Measurements from ENCODE around the gene GPR25.

Gene GPR25

GRCh38 chr1:200901350-200901749 is 28.6 kb downstream of the GPR25 start:
- no peak overlapping the region for H3K27ac ChIP-seq (ENCODE audit: low read depth, low read length, poor library complexity, severe bottlenecking)
- no peaks in the 10 kb centered on the region for H3K36me3 ChIP-seq (ENCODE audit: insufficient read depth, low read length)

GRCh38 chr1:200901796-200902444 is 29.1 kb downstream of the GPR25 start:
- Histone ChIP-seq H3K4me2 (ENCODE audit: low read length) (no peak overlapping the region), H3K9me2 (ENCODE audit: low read depth, low read length) (no peaks in the 10 kb centered on the region), H3K79me2 (ENCODE audit: insufficient read depth, low read length) (no peaks in the 10 kb centered on the region), H3K9me3 (ENCODE audit: low read length) (no peaks in the 10 kb centered on the region), H4K20me1 (ENCODE audit: insufficient read depth, low read length) (no peaks in the 10 kb centered on the region), H3K27me3 (ENCODE audit: insufficient read depth, low read length) (no peaks in the 10 kb centered on the region; the same call in 1 of the 2 replicates), H3K36me3 (ENCODE audit: insufficient read depth, low read length) (no peaks in the 10 kb centered on the region), H3F3A (ENCODE audit: insufficient read depth, low read length) (no peaks in the 10 kb centered on the region), H2AFZ (ENCODE audit: low read length) (no peak overlapping the region), H3K27ac (ENCODE audit: low read depth, low read length, poor library complexity, severe bottlenecking) (no peak overlapping the region), H3K4me3 (ENCODE audit: low read depth, low read length, poor library complexity, severe bottlenecking) (no peak overlapping the region), H3K4me1 (ENCODE audit: insufficient read depth, low read length, severe bottlenecking) (no peaks in the 10 kb centered on the region), H3K9ac (ENCODE audit: low read length) (no peak overlapping the region)
- TF ChIP-seq EZH2 (IDR thresholded peaks at IDR 0.05; ENCODE audit: borderline replicate concordance, low read length) (no peak), CTCF (IDR thresholded peaks at IDR 0.05; ENCODE audit: low read length) (no peak)

More at GRCh38 chr1:200901350-200901749, 28.6 kb downstream of the GPR25 start:
- H2AFZ ChIP-seq (ENCODE audit: low read length): no peak overlapping the region
- no peaks in the 10 kb centered on the region for H3K4me1 ChIP-seq (ENCODE audit: insufficient read depth, low read length, severe bottlenecking)
- no peaks in the 10 kb centered on the region for H3K9me3 ChIP-seq (ENCODE audit: low read length)
- H3K9me2 ChIP-seq (ENCODE audit: low read depth, low read length): no peaks in the 10 kb centered on the region
- no peak overlapping the region for H3K4me3 ChIP-seq (ENCODE audit: low read depth, low read length, poor library complexity, severe bottlenecking)
- H3K4me2 ChIP-seq (ENCODE audit: low read length): no peak overlapping the region
- no peaks in the 10 kb centered on the region for H4K20me1 ChIP-seq (ENCODE audit: insufficient read depth, low read length)
- no peaks in the 10 kb centered on the region; the same call in 1 of the 2 replicates for H3K27me3 ChIP-seq (ENCODE audit: insufficient read depth, low read length)
- TF ChIP-seq EZH2 (IDR thresholded peaks at IDR 0.05; ENCODE audit: borderline replicate concordance, low read length) (no peak), CTCF (IDR thresholded peaks at IDR 0.05; ENCODE audit: low read length) (no peak)
- no peak overlapping the region for H3K9ac ChIP-seq (ENCODE audit: low read length)
- no peaks in the 10 kb centered on the region for H3K79me2 ChIP-seq (ENCODE audit: insufficient read depth, low read length)
- no peaks in the 10 kb centered on the region for H3F3A ChIP-seq (ENCODE audit: insufficient read depth, low read length)

GRCh38 chr1:200903793-200904192 is 31.0 kb downstream of the GPR25 start:
- no peaks in the 10 kb centered on the region for H3K36me3 ChIP-seq (ENCODE audit: insufficient read depth, low read length)
- no peak overlapping the region for H3K27ac ChIP-seq (ENCODE audit: low read depth, low read length, poor library complexity, severe bottlenecking)
- H3K27me3 ChIP-seq (ENCODE audit: insufficient read depth, low read length): no peaks in the 10 kb centered on the region; the same call in 1 of the 2 replicates
- no peak overlapping the region for H3K9ac ChIP-seq (ENCODE audit: low read length)
- H3K79me2 ChIP-seq (ENCODE audit: insufficient read depth, low read length): no peaks in the 10 kb centered on the region
- no peak overlapping the region for H3K4me3 ChIP-seq (ENCODE audit: low read depth, low read length, poor library complexity, severe bottlenecking)
- no peaks in the 10 kb centered on the region for H3K9me3 ChIP-seq (ENCODE audit: low read length)
- H3K9me2 ChIP-seq (ENCODE audit: low read depth, low read length): no peaks in the 10 kb centered on the region
- H3K4me2 ChIP-seq (ENCODE audit: low read length): no peak overlapping the region
- no peaks in the 10 kb centered on the region for H3F3A ChIP-seq (ENCODE audit: insufficient read depth, low read length)
- TF ChIP-seq CTCF (IDR thresholded peaks at IDR 0.05; ENCODE audit: low read length): no peak
- no peaks in the 10 kb centered on the region for H4K20me1 ChIP-seq (ENCODE audit: insufficient read depth, low read length)
- no peak overlapping the region for H2AFZ ChIP-seq (ENCODE audit: low read length)
- no peaks in the 10 kb centered on the region for H3K4me1 ChIP-seq (ENCODE audit: insufficient read depth, low read length, severe bottlenecking)

All from OCI-LY1 (cell line).